ENCODE measurements around the gene ADGRA1.

ADGRA1 gene

DNA sequence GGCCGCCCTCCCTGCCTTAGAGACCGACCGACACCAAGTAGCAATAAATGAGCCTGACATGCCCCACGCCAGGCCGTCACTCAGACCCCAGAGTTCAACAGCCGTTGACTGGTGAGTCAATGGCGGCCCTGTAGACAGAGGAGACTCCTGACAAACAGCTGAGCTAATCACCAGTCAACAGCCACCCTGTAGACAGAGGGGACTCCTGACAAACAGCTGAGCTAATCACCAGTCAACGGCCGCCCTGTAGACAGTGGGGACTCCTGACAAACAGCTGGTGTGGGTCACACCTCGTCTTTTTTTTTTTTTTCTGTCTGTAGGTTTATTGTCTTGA lies 55.4 kb downstream of the ADGRA1 start:
- H3K27ac ChIP-seq (ENCODE audit: low read length), result no peak overlapping the region
- H3F3A ChIP-seq (ENCODE audit: insufficient read depth, low read length), result no peaks in the 10 kb centered on the region
- no peaks in the 10 kb centered on the region for H4K20me1 ChIP-seq (ENCODE audit: insufficient read depth, low read length)
- H3K79me2 ChIP-seq (ENCODE audit: low read length), result no peaks in the 10 kb centered on the region
- H3K4me3 ChIP-seq (ENCODE audit: low read length), result no peak overlapping the region
- no peak for DNase-seq
- no peak overlapping the region for H3K4me2 ChIP-seq (ENCODE audit: low read depth, low read length)
- H3K36me3 ChIP-seq (replicated peaks; ENCODE audit: insufficient read depth, low read length), result no peaks in the 10 kb centered on the region
- TF ChIP-seq, protein P1, sequence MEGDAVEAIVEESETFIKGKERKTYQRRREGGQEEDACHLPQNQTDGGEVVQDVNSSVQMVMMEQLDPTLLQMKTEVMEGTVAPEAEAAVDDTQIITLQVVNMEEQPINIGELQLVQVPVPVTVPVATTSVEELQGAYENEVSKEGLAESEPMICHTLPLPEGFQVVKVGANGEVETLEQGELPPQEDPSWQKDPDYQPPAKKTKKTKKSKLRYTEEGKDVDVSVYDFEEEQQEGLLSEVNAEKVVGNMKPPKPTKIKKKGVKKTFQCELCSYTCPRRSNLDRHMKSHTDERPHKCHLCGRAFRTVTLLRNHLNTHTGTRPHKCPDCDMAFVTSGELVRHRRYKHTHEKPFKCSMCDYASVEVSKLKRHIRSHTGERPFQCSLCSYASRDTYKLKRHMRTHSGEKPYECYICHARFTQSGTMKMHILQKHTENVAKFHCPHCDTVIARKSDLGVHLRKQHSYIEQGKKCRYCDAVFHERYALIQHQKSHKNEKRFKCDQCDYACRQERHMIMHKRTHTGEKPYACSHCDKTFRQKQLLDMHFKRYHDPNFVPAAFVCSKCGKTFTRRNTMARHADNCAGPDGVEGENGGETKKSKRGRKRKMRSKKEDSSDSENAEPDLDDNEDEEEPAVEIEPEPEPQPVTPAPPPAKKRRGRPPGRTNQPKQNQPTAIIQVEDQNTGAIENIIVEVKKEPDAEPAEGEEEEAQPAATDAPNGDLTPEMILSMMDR (IDR thresholded peaks at IDR 0.05; ENCODE audit: low read length), result no peak
- no peaks in the 10 kb centered on the region for H3K9me2 ChIP-seq (replicated peaks; ENCODE audit: insufficient read depth, low read length)
- no peak overlapping the region for H2AFZ ChIP-seq (ENCODE audit: low read length)
- H3K9me3 ChIP-seq (replicated peaks; ENCODE audit: insufficient read depth, low read length), result no peaks in the 10 kb centered on the region
- H3K4me1 ChIP-seq (ENCODE audit: low read length), result no peaks in the 10 kb centered on the region
- H3K27me3 ChIP-seq (replicated peaks; ENCODE audit: insufficient read depth, low read length), result peaks cover 68% of the 10 kb centered on the region
- no peak overlapping the region for H3K9ac ChIP-seq (ENCODE audit: low read length)

DNA sequence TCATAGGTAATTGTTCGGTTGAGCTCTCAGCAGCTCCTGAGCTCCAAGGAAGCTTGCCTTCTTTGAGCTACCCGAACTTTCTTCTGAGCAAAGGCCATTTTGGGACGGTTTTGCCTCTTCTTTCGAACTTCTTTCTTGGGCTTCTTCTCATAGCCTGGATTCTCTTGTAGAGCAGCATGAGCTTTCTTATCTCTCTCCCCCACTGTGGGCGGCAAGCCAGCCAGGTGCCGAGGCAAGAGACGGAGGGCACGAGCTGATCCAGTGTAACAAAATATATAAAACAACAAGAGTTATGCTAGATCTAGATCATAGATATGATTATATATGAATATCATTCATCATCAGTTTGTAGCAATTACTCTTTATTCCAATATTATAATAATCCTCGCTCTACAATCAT lies 55.8 kb downstream of the ADGRA1 start:
- H3K79me2 ChIP-seq (ENCODE audit: low read length), result no peaks in the 10 kb centered on the region
- no peak overlapping the region for H3K4me2 ChIP-seq (ENCODE audit: low read depth, low read length)

DNA sequence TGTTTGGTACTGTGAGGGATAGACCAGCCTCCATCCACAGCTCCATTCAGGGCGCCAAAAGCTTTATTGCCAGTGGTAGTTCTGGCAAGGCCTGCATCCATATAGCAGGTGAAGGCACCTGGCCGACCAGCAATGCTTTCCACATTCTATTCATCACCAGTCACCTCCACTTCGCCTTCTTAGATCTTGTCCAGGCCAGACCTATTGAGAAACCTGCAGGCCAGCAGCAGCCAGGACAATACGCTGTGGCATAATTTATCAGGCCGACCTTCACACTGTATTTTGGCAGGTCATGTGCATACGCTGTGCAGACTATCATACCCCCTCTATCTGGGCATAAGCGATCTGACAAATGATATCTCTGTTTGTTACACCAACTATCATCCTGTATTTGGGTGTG lies 57.0 kb downstream of the ADGRA1 start:
- no peak overlapping the region for H3K9ac ChIP-seq (ENCODE audit: low read length)
- no peak for DNase-seq
- peaks cover 82% of the 10 kb centered on the region for H3K27me3 ChIP-seq (replicated peaks; ENCODE audit: insufficient read depth, low read length)
- H3K4me3 ChIP-seq (ENCODE audit: low read length), result no peak overlapping the region
- TF ChIP-seq EZH2phosphoT487 (IDR thresholded peaks at IDR 0.05; ENCODE audit: low read length) (no peak), EZH2 (optimal IDR thresholded peaks at IDR 0.05; ENCODE audit: low read depth, low read length) (no peak)
- TF ChIP-seq, protein P1 (IDR thresholded peaks at IDR 0.05; ENCODE audit: low read length), result no peak
- H3F3A ChIP-seq (ENCODE audit: insufficient read depth, low read length), result no peaks in the 10 kb centered on the region
- H3K9me3 ChIP-seq (replicated peaks; ENCODE audit: insufficient read depth, low read length), result no peaks in the 10 kb centered on the region
- H3K4me2 ChIP-seq (ENCODE audit: low read depth, low read length), result no peak overlapping the region
- no peaks in the 10 kb centered on the region for H3K36me3 ChIP-seq (replicated peaks; ENCODE audit: insufficient read depth, low read length)
- H3K9me2 ChIP-seq (replicated peaks; ENCODE audit: insufficient read depth, low read length), result no peaks in the 10 kb centered on the region
- H3K4me1 ChIP-seq (ENCODE audit: low read length), result no peaks in the 10 kb centered on the region
- no peak overlapping the region for H2AFZ ChIP-seq (ENCODE audit: low read length)
- no peak overlapping the region for H3K27ac ChIP-seq (ENCODE audit: low read length)
- no peaks in the 10 kb centered on the region for H4K20me1 ChIP-seq (ENCODE audit: insufficient read depth, low read length)
- H3K79me2 ChIP-seq (ENCODE audit: low read length), result no peaks in the 10 kb centered on the region

More for the DNA sequence above, 55.8 kb downstream of the ADGRA1 start:
- Histone ChIP-seq H3K9ac (ENCODE audit: low read length) (no peak overlapping the region), H3K9me2 (replicated peaks; ENCODE audit: insufficient read depth, low read length) (no peaks in the 10 kb centered on the region), H3K4me3 (ENCODE audit: low read length) (no peak overlapping the region), H2AFZ (ENCODE audit: low read length) (no peak overlapping the region), H3K27me3 (replicated peaks; ENCODE audit: insufficient read depth, low read length) (peaks cover 72% of the 10 kb centered on the region), H3K4me1 (ENCODE audit: low read length) (no peaks in the 10 kb centered on the region), H4K20me1 (ENCODE audit: insufficient read depth, low read length) (no peaks in the 10 kb centered on the region), H3F3A (ENCODE audit: insufficient read depth, low read length) (no peaks in the 10 kb centered on the region), H3K36me3 (replicated peaks; ENCODE audit: insufficient read depth, low read length) (no peaks in the 10 kb centered on the region), H3K9me3 (replicated peaks; ENCODE audit: insufficient read depth, low read length) (no peaks in the 10 kb centered on the region), H3K27ac (ENCODE audit: low read length) (no peak overlapping the region)
- DNase-seq, result no peak
- TF ChIP-seq EZH2phosphoT487 (IDR thresholded peaks at IDR 0.05; ENCODE audit: low read length) (no peak), EZH2 (optimal IDR thresholded peaks at IDR 0.05; ENCODE audit: low read depth, low read length) (no peak)
- TF ChIP-seq, protein P1 (IDR thresholded peaks at IDR 0.05; ENCODE audit: low read length), result no peak

DNA sequence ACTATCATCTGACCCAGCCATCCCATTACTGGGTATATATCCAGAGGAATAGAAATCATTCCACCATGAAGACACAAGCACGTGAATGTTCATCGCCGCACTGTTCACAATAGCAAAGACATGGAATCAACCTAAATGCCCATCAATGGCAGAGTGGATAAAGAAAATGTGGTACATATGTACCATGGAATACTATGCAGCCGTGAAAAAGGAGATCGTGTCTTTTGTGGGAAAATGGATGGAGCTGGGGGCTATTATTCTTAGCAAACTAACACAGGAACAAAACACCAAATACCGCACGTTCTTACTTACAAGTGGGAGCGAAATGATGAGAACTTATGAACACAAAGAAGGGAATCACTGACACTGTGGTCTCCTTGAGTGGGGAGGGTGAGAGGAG lies 62.5 kb downstream of the ADGRA1 start:
- Histone ChIP-seq H3K4me2 (ENCODE audit: low read depth, low read length) (no peak overlapping the region), H3K9ac (ENCODE audit: low read length) (no peak overlapping the region), H3K4me1 (ENCODE audit: low read length) (no peaks in the 10 kb centered on the region), H2AFZ (ENCODE audit: low read length) (no peak overlapping the region), H3K27ac (ENCODE audit: low read length) (no peak overlapping the region), H3K9me2 (replicated peaks; ENCODE audit: insufficient read depth, low read length) (no peaks in the 10 kb centered on the region), H3K9me3 (replicated peaks; ENCODE audit: insufficient read depth, low read length) (no peaks in the 10 kb centered on the region), H4K20me1 (ENCODE audit: insufficient read depth, low read length) (no peaks in the 10 kb centered on the region), H3K4me3 (ENCODE audit: low read length) (no peak overlapping the region), H3K79me2 (ENCODE audit: low read length) (no peaks in the 10 kb centered on the region), H3K27me3 (replicated peaks; ENCODE audit: insufficient read depth, low read length) (peaks cover 86% of the 10 kb centered on the region), H3K36me3 (replicated peaks; ENCODE audit: insufficient read depth, low read length) (no peaks in the 10 kb centered on the region), H3F3A (ENCODE audit: insufficient read depth, low read length) (no peaks in the 10 kb centered on the region)
- no peak for DNase-seq
- TF ChIP-seq EZH2 (optimal IDR thresholded peaks at IDR 0.05; ENCODE audit: low read depth, low read length) (no peak), EZH2phosphoT487 (IDR thresholded peaks at IDR 0.05; ENCODE audit: low read length) (no peak)
- TF ChIP-seq, protein P1 (IDR thresholded peaks at IDR 0.05; ENCODE audit: low read length), result no peak

All from MM.1S (cell line).